Hepatocyte (in vitro differentiated cells): ENCODE measurements around the gene EEF1AKMT3.

Source experiments
- EZH2 ChIP-seq: fragments of 200-600 bp; sonication (generic); IDR thresholded peaks from 2 replicates; pipeline ENCODE4 v1.6.1; 2016; ENCODE audit warnings: antibody characterized with exemption, mild to moderate bottlenecking, borderline replicate concordance
- TF ChIP-seq, protein P1 (sequence below): fragments of 200-600 bp; sonication (generic); IDR thresholded peaks from 2 replicates; pipeline ENCODE4 v1.5.1; 2016; ENCODE audit warnings: antibody characterized with exemption, mild to moderate bottlenecking; ENCODE audit not compliant: poor library complexity

DNA sequence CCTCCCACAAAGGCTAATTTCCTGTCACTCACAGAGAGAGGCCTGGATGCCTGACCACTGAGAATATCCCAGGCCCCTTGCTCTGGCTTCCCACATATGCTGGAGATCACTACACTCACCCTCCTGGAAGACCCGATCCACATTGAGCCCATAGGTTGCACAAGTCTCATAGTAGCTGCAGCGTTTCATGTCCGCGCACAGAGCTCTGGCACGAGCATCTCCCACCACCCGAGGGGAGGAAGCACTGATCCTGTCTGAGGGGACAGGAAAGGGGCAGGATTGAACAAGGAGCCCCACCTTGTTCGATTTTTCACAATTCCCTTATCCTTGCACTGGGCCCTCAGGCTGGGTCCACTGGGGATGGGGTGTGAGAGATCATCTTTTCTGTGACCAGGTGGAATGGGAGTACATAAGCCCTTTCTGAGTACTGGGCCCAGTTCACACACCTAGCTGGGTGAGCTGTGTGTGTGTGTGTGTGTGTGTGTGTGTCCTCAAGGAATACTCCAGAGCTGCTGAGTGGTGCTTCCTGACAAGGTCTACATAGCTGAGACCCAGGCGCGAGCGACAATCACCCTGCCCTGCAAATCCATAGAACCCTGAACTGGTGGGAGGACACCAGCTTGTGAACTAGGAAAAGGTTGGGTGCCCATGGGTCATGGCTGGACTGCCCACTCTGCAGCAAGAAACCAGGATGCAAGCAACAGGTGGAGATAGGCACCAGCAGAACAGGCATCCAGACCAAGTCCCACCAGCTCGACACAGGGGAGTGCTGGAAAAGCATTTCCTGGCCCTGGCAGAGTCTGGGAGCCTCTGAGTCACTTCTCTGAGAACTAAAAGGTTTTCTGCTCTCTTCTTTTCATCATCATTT, 39.5 kb upstream of the EEF1AKMT3 start:
- TF ChIP-seq, protein P1, sequence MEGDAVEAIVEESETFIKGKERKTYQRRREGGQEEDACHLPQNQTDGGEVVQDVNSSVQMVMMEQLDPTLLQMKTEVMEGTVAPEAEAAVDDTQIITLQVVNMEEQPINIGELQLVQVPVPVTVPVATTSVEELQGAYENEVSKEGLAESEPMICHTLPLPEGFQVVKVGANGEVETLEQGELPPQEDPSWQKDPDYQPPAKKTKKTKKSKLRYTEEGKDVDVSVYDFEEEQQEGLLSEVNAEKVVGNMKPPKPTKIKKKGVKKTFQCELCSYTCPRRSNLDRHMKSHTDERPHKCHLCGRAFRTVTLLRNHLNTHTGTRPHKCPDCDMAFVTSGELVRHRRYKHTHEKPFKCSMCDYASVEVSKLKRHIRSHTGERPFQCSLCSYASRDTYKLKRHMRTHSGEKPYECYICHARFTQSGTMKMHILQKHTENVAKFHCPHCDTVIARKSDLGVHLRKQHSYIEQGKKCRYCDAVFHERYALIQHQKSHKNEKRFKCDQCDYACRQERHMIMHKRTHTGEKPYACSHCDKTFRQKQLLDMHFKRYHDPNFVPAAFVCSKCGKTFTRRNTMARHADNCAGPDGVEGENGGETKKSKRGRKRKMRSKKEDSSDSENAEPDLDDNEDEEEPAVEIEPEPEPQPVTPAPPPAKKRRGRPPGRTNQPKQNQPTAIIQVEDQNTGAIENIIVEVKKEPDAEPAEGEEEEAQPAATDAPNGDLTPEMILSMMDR: no peak
- no peak for TF ChIP-seq EZH2
